ENCODE measurements around the gene MTA3.

Gene MTA3

DNA sequence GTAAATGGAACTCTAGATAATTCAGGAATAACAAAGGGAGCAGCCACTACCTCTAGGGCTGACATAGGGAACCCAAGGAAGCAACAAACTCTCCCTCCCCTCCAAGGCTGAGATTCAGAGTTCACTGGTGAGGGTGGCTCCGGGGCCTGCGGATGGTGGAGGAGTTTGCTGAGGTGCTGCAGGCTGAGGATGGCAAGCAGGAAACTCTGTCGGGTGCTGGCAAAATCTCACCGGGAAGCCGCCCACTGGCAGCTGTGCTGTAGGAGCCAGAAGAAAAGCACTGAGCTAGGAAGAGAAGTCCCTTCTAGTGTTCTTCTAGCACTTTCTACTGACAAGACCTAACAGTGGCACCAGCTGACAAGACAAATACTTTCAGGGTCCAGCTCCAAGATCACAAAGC, 236.5 kb downstream of the MTA3 start:
- no peak overlapping the region for H3K9ac ChIP-seq (ENCODE audit: insufficient read length)
- H3K9me3 ChIP-seq (ENCODE audit: low read depth, low read length) = no peaks in the 10 kb centered on the region
- no peak overlapping the region for H3K27ac ChIP-seq
- TF ChIP-seq POLR2AphosphoS5 (IDR thresholded peaks at IDR 0.05; ENCODE audit: borderline replicate concordance, low read depth, low read length) (no peak), EZH2 (IDR thresholded peaks at IDR 0.05) (no peak), FOXP2 (optimal IDR thresholded peaks at IDR 0.05; ENCODE audit: control extremely low read depth, extremely low read length, insufficient read depth) (no peak)
- no peak overlapping the region for H3K4me3 ChIP-seq
- no peak for DNase-seq (ENCODE audit: low read depth, low spot score)
- H3K36me3 ChIP-seq (ENCODE audit: insufficient read depth, low read length) = no peaks in the 10 kb centered on the region
